T1000 (cell line): ENCODE measurements around the gene YEATS4.

Source experiments
- DNase-seq: peaks from one replicate; lab custom pipeline; 2025; ENCODE audit warnings: mixed read lengths; lab: John Stamatoyannopoulos, UW

Gene YEATS4

DNA sequence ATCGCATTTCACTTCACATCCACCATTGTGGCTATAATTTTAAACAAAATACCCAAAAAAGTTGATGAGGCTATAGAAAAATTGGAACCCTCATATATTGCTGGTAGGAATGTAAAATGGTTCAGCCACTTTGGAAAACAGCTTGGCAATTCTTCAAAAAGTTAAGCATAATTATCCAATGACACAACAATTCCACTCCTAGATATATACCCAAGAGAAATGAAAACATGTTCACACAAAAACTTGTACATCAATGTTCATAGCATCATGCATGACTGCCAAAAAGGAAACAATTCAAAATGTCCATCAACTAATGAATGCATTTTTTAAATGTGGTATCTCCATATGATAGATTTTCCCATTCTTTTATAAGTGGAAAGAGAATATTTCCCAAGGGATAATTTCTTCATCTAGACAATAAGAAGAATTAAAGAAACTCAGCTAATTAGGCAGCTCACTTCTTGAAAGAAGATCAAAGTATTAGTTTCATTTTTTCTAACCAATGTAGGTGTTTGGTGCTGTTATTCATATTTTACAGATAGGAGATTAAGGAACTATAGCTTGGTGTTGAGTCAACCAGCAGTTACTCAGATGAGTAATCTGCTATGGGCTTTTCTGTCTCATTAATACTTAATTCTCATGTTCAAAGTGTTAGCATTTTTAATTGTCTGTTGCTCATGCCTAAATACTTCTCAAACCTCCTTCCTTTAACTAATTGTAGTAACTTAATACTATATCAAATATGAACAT, 32.8 kb downstream of the YEATS4 start:
- DNase-seq, result no peak

DNA sequence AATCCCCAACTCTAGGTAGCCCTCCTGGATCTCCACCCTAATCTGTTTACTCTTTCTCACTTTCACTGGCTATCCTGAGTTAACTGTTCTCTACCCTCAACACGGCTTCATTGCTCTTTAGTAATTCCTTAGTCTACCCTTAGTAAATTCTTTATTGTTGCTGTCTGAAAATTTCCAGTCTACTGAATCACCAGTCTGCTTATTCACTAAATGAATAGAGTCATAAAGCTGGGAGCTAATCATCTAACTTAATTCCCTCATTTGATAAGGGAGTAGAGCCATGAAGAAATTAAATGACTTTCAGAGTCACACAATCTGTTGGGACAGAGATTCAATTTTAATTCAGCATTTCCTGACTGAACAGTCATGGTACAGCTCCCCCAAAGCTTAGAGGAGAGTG, 36.5 kb downstream of the YEATS4 start:
- no peak for DNase-seq

DNA sequence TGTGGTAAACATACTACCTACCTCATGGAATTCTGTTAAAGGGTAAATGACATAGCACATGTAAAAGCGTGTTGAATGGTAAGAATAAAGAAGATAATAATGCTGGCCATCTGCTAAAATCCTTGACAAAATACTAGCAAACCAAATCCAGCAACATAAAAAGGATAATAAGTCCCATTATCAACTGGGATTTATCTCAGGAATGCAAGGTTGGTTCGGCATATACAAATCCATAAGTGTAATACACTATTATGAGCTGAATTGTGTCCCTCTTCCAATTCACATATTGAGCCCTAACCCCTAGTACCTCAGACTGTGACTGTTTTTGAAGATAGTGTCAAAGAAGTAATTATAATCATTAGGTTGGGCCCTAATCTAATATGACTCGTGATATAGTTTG, 37.4 kb downstream of the YEATS4 start:
- no peak for DNase-seq

DNA sequence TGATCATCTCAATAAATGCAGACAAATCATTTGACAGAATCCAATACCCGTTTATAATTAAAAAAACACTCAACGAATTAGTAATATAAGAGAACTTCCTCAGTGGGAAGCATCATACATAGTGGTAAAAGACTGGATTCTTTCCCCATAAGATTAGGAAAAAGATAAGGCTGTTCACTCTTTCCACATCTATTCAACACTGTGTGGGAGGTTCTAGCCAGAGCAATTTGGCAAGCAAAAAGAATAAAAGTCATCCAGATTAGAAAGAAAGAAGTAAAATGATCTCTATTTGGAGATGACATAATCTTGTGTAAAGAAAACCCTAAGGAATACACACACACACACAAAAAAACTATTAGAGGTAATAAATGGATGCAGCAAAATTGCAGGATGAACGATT, 38.4 kb downstream of the YEATS4 start:
- DNase-seq, result no peak

DNA sequence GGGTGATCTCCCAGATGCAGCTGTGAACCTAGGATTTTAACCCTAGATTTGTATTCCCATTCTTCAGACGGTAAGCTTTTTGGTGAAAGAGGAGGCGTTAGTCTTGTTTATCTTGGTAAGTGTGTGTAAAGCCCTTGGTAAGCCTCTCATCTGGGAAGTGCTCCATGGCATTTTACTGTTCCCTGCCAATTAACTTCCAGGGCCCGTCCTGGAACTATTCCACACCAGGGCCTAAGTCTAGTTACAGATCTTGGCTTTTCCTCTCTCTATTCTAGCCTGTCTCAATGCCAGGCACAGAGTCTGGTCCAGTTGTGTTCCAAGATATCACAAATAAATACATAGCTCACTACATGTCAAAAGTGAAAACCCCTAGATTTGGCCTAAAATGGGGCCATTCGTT, 42.4 kb downstream of the YEATS4 start:
- no peak for DNase-seq

DNA sequence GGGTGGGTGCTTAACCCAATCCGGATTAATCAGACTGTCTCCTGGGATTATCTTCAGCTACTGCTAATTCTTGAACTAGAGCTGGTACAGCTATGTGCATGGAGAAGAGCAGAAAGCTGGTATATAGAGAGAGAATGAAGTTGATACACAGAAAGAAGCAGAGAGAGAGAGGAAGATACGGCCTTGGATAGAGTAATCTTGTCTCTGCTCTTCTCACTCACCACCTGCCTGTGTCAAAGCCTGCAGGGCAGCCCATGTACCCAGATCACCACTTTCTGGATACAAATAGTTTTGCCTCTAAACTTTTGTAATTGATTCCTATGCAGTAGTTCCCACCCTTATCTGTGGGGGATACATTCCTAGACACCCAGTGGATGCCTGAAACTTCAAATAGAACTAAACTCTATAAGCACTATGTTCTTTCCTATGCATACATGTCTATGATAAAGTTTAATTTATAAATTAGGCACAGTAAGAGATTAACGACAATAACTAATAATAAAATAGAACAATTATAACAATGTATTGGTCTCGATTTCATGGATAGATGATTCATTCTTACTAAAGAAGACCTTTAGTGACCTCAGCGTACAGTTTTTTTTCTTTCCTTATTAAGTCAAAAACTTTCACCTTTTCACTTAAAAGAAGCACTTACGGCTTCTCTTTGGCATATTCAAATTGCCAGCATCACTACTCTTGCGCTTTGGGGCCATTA, 45.5 kb downstream of the YEATS4 start:
- DNase-seq, result no peak

DNA sequence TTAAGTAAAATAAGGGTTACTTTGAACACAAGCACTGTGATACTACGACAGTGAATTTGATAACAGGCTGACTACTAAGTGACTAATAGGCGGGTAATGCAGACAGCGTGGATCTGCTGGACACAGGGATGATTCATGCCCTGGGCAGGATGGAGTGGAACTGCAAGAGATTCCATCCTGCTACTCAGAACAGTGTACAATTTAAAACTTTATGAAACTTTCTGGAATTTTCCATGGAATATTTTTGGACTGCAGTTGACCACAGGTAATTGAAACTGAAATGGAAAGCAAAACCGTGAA, 46.0 kb downstream of the YEATS4 start:
- DNase-seq, result peak; percentile 100

DNA sequence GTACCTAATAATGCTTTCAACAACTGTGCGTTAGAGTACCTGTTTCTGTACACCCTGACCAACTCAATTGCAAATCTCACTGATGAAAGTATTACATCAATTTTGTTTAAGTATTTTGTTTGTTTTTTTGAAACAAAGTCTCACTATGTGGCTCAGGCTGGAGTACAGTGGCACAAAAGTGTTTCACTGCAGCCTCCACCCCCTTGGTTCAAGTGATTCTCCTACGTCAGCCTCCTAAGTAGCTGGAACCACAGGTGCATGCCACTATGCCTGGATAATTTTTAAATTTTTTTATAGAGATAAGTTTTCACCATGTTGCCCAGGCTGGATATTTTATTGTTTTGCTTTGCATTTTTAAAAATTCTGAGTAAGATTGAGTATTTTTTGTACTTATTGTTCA, 46.7 kb downstream of the YEATS4 start:
- no peak for DNase-seq

DNA sequence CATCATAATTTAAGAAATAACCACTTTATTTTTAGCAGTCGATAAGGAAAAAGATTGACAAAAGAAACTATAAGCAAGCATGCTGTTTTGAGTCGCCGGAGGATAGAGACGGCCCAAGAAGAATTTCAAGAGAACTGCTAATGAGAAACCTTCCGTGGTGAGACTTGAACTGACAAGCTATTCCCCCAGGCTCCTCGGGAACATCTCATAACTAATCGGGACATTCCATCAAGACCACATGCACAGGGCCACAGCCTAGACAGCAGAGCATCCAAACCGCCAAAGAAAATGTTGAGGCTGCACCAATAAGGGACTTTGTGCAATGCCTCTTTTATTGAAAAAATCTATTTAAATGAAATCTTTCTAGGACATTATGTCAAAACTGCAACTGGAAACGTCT, 51.0 kb downstream of the YEATS4 start:
- no peak for DNase-seq

DNA sequence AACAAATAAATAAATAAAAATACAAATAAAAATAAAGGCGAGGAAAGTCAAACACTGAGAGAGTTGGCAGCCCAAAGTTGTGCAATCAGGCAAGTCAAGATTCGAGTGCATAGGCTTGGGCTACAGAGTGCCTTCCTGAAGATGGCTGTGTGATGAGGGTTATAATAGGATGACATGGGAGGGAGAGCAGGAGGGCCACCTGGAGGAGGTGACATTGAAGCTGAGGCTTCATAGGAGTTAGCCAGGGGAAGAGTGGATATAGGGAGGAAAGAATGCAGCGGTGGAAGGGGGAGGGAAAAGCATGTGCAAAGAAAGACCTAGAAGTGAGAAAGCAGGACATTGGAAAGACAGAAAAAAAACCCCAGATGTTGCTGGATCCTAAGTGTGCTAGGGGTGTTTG, 53.1 kb downstream of the YEATS4 start:
- DNase-seq, result no peak

DNA sequence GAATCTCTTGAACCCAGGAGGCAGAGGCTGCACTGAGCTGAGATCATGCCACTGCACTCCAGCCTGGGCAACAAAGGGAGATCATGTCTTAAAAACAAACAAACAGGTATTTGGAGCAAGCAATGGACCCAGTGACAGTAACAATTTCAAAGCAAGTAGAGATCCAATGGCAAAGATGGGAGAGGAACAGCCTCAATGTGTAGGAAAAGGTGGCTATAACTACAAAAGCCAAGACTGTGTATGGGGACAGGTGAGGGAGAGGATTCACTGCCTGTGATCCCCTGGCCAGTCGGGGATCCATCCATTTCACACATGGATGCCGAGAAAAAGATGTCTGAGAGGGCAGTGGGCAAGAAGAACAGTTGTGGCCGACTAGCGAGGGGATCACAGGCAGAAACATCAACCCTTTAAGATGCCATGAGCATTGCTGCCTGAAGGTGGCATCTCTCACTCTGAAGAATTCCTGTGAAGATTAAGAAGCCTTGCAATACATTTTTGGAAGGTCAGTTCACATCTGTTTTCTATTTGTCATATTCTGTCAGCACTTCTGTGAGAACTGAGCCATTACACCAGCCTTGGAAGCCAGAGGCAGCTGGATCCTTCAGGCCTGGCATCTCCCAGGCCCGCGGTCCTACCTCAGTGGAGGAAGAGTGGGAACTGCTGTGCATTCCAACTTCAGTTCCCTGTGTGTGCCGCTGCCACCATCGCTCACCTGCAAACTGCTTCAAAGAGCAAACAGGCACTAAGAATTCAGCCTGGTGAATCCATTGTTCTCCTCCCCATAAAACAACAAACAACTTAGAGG, 56.1 kb downstream of the YEATS4 start:
- DNase-seq, result peak; percentile 96

DNA sequence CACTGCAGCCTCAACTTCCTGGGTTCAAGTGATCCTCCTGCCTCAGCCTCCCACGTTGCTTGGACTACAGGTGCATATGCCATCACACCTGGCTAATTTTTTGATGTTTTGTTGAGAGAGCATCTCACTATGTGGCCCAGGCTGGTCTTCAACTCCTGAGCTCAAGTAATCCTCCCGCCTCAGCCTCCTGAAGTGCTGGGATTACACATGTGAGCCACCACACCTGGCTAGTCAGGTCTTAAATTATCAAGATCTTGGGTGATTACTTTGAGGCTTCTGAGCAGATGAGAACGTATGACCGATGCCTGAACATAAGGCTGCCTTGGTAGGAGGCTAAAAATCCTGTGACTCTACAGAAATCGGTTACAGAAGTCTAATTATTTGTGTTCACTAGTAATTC, 57.7 kb downstream of the YEATS4 start:
- no peak for DNase-seq

DNA sequence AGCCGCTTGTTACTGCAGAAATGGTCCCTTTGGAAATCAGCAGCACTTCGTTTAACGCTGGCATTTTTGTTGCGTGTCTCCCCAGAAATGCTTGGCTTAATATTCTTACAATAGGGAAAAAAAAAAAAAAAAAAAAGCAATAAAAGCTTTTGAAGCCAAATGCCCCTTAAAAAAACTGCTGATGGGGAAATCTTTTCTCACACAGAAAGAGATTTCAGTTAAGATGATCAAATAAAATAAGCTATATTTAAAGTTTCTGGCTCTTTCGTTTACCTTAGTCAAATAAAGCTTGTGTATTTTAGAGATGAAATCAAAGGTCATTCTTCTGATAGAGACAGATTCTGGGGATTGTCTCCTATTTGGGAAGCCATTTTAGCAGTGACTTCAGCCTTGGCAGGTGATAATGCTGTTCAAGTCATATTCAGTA, 58.2 kb downstream of the YEATS4 start:
- no peak for DNase-seq

DNA sequence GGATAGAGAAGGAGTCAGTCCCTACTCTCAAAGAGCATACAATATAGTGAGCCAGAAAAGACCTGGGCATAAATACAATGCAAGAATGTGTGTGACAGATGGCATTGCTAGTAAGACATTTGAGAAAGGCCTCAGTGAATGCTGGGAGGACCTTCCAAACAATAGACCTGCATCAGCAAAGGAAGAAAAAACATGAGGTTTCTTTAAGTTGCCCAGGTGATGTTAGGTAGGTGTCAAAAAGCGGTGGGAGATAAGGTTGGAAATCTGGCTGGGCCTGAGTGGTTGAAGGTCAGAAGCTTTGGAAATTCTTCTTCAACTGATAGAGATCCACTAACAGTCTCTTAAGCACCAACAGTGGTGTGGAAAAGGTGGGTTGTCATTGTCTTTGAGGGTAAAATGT, 60.2 kb downstream of the YEATS4 start:
- DNase-seq, result no peak

DNA sequence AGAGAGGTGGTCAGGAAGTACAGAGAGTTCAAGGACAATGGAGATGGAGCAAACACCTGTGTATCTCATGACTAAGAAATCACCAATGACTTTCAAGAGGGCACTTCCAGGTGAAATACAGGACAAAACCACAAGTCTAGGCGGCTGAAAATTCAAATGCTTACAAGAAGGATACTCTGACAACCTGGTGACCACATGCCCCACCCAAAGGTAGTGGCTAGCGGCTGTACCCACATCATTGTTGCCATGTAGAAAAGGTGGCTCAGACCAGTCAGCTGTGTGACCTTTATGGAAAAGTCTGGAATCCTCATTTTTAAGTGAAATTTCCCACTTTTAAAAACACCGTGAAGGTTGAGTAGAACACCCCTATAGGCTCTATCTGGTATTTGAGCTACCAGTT, 62.0 kb downstream of the YEATS4 start:
- DNase-seq, result no peak

DNA sequence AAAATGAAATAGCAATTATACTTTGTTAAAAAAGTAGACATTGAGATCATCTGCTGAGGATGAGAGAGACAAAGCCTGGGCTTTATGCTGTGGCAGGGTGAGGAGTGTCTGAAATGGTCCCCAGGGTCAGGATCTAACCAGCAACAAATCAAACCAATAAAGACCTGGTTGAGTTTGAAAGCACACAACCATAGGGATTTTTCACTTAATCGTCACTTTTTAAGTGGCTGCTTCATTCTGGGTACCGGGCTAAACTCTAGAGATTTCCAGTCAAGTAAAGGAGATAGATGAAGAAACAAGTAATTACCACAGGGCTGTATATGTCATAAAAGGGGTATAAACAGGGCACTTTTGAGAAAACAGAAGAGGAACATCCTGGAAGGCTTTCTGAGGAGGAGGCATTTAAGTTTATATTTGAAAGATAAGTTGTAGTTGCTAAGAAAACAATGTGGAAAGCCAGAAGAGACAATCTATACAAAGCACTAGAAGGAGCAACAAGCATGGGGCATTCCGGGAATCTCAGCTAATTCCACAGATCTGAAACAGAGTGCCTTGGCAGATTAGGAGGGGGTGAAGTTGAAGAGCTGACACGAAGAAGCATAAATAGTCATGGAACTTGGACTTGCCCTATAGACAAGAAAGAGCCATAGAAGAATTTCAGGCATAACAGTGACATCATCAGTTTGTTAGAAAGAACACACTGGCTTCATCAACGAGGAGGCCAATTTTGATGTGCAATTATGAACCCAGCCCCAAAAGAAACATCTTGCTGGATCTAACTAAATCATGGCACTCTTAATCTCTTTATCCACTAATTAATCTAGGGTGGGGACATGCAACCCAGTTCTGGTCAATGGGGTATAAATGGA, 63.7 kb downstream of the YEATS4 start:
- no peak for DNase-seq

DNA sequence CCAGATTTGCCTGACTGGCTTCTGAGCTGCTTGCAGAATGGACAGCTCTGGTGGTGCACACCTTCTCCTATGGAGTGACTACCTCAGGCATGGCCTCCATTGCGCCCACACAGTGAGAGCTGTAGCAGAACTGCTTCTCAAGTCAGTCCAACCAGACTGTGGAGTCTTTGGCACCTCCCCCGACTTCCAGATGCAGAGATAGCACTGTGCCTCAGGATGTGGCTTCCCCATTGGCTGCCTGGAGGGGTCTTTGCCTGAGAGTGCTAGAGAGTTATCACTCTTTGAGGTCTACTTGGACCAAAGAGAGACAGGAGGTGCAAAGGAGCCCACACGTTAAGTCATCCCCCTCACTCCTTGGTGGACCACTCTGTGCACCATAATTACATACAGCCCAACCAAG, 65.9 kb downstream of the YEATS4 start:
- DNase-seq, result no peak

DNA sequence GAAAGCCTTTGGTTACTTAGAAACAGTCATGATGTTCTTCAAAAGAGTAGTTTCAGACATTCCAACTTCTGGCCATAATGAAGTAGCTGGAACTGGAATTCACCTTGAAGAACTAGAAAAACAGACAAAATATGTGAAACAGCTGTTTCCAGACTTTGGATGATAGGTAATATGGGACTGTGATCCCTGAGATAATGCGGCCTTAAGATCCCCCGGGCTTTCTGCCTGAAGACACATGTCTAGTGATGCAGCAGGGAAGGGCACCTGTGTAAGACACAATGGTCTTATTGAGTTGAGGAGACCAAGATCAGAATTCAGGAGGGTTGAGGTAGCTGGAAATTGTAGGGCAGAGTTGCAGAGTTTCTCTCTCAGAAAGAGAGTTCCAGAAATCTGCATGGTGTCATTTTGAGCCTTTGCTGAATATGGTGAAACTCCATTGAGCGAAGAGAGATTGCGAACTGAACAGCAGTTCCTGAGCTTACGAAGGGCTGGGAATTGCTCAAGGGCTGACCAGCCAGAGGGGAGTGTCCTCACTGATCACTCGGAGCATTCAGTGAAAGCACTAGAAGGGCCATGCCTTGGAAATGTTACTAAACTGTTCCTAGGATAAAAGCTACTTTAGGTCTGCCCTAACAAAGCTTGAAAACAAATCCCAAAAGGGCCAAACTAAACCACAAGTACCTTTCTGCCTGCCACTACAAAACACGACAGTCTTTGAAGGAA, 69.0 kb downstream of the YEATS4 start:
- DNase-seq, result no peak

DNA sequence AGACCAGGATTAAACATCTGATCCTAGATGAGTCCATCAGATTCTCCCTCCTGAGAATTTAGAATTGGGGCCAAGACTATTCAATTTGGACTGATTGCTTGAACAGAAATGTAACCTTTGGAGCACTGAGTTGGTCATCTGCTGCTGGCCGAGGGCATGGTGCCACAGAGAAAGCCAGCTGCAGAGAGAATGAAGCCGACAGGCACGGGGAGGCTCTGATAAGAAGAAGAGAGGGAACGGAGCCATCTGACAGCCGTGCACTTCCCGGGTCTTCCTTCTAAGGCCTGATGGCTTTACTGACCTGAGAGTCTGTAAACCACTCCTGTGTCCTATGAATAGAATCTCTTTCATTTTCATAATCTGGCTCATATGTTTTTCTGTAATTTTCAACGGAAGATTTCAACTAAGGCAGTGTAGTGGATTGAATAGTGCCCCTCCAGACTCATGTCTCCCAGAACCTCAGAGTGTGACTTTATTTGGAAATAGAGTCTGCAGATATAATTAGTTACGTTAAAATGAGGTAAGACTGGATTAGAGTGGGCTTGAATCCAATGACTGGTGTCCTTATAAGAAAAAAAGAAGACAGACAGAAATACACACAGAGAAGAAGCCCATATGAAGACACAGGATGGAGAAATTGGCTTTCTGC, 71.5 kb downstream of the YEATS4 start:
- no peak for DNase-seq

DNA sequence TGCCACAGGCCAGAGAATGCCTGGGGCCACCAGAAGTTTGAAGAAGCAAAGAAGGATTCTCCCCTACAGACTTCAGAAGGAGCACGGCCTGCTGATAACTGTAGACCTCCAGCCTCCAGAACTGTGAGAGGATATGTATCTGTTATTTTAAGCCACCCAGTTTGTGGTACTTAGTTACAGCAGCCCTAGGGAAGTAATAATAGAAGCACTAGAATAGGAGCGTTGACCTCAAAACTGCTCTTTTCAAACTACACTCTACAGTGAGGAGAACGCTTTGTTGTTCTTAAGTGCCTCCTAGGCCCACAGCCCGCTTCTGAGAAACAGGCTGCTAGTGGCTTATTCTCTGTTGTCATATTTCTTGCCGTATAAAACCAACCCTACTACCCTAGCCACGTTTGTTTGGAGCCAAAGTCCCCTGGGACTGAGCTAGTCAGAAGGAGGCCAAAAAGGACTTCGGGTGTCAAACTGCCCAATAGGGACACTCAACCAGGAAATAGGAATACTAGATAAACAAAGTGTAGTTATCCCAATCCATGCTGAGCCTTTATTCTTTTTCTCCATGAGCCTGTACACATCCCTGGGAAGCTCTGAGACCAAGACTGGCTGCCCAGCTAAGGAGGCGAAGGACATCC, 72.2 kb downstream of the YEATS4 start:
- no peak for DNase-seq
